HEK293 (cell line): Measurements from ENCODE around the gene CDH2.

Experiments used
- CTCF ChIA-PET: fragments of 350-600 bp; formaldehyde crosslinking; extraction: SDS; loops from one replicate; lab custom pipeline; 2021; ENCODE audit warnings: antibody characterized with exemption; lab: Yijun Ruan, JAX
- POLR2A ChIA-PET: fragments of 300-600 bp; formaldehyde crosslinking; extraction: SDS; loops from one replicate; lab custom pipeline; 2020; ENCODE audit warnings: antibody characterized with exemption, inconsistent platforms; lab: Yijun Ruan, JAX
- H3K27ac ChIP-seq: fragments of 200-500 bp; sonication (Bioruptor generic); 2 replicates; pipeline ENCODE4 v1.5.1; 2014; ENCODE audit warnings: low read depth, low read length, control low read depth, inconsistent platforms; ENCODE audit errors: extremely low read depth
- H3K36me3 ChIP-seq, 2 experiments: fragments of 200-500 bp in 1 of 2; sonication (Bioruptor generic) in 1 of 2; 1 replicate in 1 of 2; 2 replicates in 1 of 2; pipeline ENCODE4 v1.5.1; 2014 to 2017; ENCODE audit warnings: inconsistent platforms in 2 of 2, low read length in 2 of 2; ENCODE audit not compliant: control insufficient read depth in 2 of 2, insufficient read depth in 1 of 2
- H3K4me1 ChIP-seq: fragments of 200-500 bp; sonication (Bioruptor generic); 2 replicates; pipeline ENCODE4 v1.5.1; 2014; ENCODE audit warnings: mild to moderate bottlenecking, low read length, inconsistent platforms; ENCODE audit not compliant: control insufficient read depth, insufficient read depth
- H3K4me3 ChIP-seq: 2 replicates; pipeline ENCODE4 v1.5.1; 2011; ENCODE audit warnings: low read depth, mild to moderate bottlenecking, control low read depth, low read length, moderate library complexity
- H3K9me3 ChIP-seq: fragments of 200-500 bp; sonication (Bioruptor generic); 2 replicates; pipeline ENCODE4 v1.5.1; 2014; ENCODE audit warnings: low read depth, low read length, inconsistent platforms; ENCODE audit not compliant: control insufficient read depth, insufficient read depth
- KLF10 ChIP-seq: fragments of 450-650 bp; IDR thresholded peaks from 2 replicates; pipeline ENCODE4 v1.5.1; 2018; ENCODE audit warnings: missing biosample characterization, mild to moderate bottlenecking, missing genetic modification characterization
- ZNF146 ChIP-seq: fragments of 450-650 bp; formaldehyde crosslinking; IDR thresholded peaks from 2 replicates; pipeline ENCODE4 v1.5.1; 2016; ENCODE audit warnings: missing biosample characterization, missing genetic modification characterization
- ZNF221 ChIP-seq: fragments of 450-650 bp; formaldehyde crosslinking; IDR thresholded peaks from 2 replicates; pipeline ENCODE4 v1.5.1; 2017; ENCODE audit warnings: missing biosample characterization, missing genetic modification characterization, borderline replicate concordance
- ZNF248 ChIP-seq: fragments of 450-650 bp; formaldehyde crosslinking; IDR thresholded peaks from 2 replicates; pipeline ENCODE4 v1.5.1; 2017; ENCODE audit warnings: missing biosample characterization, missing genetic modification characterization
- ZNF311 ChIP-seq: fragments of 450-650 bp; formaldehyde crosslinking; IDR thresholded peaks from 2 replicates; pipeline ENCODE4 v1.5.1; 2017; ENCODE audit warnings: missing biosample characterization, missing genetic modification characterization, borderline replicate concordance
- ZNF324 ChIP-seq: fragments of 450-650 bp; formaldehyde crosslinking; IDR thresholded peaks from 2 replicates; pipeline ENCODE4 v1.5.1; 2016; ENCODE audit warnings: missing biosample characterization, missing genetic modification characterization
- ZNF768 ChIP-seq: fragments of 450-650 bp; formaldehyde crosslinking; IDR thresholded peaks from 2 replicates; pipeline ENCODE4 v1.5.1; 2018; ENCODE audit warnings: missing biosample characterization, mild to moderate bottlenecking, missing genetic modification characterization
- ZNF792 ChIP-seq: fragments of 450-650 bp; formaldehyde crosslinking; IDR thresholded peaks from 2 replicates; pipeline ENCODE4 v1.5.1; 2016; ENCODE audit warnings: missing biosample characterization, missing genetic modification characterization
- TF ChIP-seq, protein P1 (sequence below): fragments of 450-650 bp; formaldehyde crosslinking; IDR thresholded peaks from 2 replicates; pipeline ENCODE4 v1.5.1; 2017; ENCODE audit warnings: missing biosample characterization, missing genetic modification characterization
- TF ChIP-seq, protein P2 (sequence below): fragments of 450-650 bp; IDR thresholded peaks from 2 replicates; pipeline ENCODE4 v1.5.1; 2018; ENCODE audit warnings: missing biosample characterization, mild to moderate bottlenecking, missing genetic modification characterization
- TF ChIP-seq, protein P3 (sequence below): fragments of 450-650 bp; formaldehyde crosslinking; IDR thresholded peaks from 2 replicates; pipeline ENCODE4 v1.5.1; 2016; ENCODE audit warnings: missing biosample characterization, missing genetic modification characterization
- TF ChIP-seq, protein P4 (sequence below): fragments of 450-650 bp; formaldehyde crosslinking; IDR thresholded peaks from 2 replicates; pipeline ENCODE4 v1.5.1; 2016; ENCODE audit warnings: missing biosample characterization, missing genetic modification characterization
- TF ChIP-seq, protein P5 (sequence below): fragments of 450-650 bp; formaldehyde crosslinking; IDR thresholded peaks from 2 replicates; pipeline ENCODE4 v1.5.1; 2016; ENCODE audit warnings: missing biosample characterization, missing genetic modification characterization

Gene CDH2

DNA sequence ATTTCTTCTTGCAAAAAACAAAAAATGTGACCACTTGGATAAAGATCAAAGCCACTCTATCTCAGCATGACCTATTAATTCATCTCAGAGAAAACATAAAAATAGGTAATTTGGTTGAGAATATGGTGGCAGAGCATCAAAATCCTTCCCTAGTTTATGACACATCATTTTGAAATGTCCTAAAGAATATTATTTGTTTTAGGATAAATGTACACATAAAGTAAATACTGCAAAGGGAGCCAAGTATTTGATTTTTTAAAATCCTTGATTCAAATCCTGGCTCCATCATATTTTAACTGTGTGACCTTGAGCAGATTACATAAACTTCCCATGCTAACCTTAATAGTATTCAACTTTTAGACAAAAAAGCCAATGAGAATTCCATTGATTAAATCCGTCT is 206.6 kb downstream of the CDH2 start:
- Histone ChIP-seq H3K27ac (no peak overlapping the region), H3K9me3 (no peaks in the 10 kb centered on the region), H3K4me1 (peaks cover 3% of the 10 kb centered on the region; the same call in 1 of the 2 replicates), H3K36me3 (peaks cover 0 to 15% of the 10 kb centered on the region in 2 experiments; a peak in 1 of 3 replicates), H3K4me3 (no peak overlapping the region)
- TF ChIP-seq ZNF311 (tag by site-specific recombination), result no peak
- TF ChIP-seq, protein P1, sequence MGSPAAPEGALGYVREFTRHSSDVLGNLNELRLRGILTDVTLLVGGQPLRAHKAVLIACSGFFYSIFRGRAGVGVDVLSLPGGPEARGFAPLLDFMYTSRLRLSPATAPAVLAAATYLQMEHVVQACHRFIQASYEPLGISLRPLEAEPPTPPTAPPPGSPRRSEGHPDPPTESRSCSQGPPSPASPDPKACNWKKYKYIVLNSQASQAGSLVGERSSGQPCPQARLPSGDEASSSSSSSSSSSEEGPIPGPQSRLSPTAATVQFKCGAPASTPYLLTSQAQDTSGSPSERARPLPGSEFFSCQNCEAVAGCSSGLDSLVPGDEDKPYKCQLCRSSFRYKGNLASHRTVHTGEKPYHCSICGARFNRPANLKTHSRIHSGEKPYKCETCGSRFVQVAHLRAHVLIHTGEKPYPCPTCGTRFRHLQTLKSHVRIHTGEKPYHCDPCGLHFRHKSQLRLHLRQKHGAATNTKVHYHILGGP (tag by site-specific recombination), result no peak
- TF ChIP-seq, protein P2, sequence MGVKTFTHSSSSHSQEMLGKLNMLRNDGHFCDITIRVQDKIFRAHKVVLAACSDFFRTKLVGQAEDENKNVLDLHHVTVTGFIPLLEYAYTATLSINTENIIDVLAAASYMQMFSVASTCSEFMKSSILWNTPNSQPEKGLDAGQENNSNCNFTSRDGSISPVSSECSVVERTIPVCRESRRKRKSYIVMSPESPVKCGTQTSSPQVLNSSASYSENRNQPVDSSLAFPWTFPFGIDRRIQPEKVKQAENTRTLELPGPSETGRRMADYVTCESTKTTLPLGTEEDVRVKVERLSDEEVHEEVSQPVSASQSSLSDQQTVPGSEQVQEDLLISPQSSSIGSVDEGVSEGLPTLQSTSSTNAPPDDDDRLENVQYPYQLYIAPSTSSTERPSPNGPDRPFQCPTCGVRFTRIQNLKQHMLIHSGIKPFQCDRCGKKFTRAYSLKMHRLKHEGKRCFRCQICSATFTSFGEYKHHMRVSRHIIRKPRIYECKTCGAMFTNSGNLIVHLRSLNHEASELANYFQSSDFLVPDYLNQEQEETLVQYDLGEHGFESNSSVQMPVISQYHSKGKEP (tag by site-specific recombination), result no peak
- TF ChIP-seq, protein P3, sequence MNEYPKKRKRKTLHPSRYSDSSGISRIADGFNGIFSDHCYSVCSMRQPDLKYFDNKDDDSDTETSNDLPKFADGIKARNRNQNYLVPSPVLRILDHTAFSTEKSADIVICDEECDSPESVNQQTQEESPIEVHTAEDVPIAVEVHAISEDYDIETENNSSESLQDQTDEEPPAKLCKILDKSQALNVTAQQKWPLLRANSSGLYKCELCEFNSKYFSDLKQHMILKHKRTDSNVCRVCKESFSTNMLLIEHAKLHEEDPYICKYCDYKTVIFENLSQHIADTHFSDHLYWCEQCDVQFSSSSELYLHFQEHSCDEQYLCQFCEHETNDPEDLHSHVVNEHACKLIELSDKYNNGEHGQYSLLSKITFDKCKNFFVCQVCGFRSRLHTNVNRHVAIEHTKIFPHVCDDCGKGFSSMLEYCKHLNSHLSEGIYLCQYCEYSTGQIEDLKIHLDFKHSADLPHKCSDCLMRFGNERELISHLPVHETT (tag by site-specific recombination), result no peak
- TF ChIP-seq ZNF768 (tag by site-specific recombination), result no peak
- TF ChIP-seq, protein P4, sequence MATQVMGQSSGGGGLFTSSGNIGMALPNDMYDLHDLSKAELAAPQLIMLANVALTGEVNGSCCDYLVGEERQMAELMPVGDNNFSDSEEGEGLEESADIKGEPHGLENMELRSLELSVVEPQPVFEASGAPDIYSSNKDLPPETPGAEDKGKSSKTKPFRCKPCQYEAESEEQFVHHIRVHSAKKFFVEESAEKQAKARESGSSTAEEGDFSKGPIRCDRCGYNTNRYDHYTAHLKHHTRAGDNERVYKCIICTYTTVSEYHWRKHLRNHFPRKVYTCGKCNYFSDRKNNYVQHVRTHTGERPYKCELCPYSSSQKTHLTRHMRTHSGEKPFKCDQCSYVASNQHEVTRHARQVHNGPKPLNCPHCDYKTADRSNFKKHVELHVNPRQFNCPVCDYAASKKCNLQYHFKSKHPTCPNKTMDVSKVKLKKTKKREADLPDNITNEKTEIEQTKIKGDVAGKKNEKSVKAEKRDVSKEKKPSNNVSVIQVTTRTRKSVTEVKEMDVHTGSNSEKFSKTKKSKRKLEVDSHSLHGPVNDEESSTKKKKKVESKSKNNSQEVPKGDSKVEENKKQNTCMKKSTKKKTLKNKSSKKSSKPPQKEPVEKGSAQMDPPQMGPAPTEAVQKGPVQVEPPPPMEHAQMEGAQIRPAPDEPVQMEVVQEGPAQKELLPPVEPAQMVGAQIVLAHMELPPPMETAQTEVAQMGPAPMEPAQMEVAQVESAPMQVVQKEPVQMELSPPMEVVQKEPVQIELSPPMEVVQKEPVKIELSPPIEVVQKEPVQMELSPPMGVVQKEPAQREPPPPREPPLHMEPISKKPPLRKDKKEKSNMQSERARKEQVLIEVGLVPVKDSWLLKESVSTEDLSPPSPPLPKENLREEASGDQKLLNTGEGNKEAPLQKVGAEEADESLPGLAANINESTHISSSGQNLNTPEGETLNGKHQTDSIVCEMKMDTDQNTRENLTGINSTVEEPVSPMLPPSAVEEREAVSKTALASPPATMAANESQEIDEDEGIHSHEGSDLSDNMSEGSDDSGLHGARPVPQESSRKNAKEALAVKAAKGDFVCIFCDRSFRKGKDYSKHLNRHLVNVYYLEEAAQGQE (tag by site-specific recombination), result no peak
- TF ChIP-seq ZNF221 (tag by site-specific recombination), result no peak
- TF ChIP-seq, protein P5, sequence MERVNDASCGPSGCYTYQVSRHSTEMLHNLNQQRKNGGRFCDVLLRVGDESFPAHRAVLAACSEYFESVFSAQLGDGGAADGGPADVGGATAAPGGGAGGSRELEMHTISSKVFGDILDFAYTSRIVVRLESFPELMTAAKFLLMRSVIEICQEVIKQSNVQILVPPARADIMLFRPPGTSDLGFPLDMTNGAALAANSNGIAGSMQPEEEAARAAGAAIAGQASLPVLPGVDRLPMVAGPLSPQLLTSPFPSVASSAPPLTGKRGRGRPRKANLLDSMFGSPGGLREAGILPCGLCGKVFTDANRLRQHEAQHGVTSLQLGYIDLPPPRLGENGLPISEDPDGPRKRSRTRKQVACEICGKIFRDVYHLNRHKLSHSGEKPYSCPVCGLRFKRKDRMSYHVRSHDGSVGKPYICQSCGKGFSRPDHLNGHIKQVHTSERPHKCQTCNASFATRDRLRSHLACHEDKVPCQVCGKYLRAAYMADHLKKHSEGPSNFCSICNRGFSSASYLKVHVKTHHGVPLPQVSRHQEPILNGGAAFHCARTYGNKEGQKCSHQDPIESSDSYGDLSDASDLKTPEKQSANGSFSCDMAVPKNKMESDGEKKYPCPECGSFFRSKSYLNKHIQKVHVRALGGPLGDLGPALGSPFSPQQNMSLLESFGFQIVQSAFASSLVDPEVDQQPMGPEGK (tag by site-specific recombination), result no peak
- TF ChIP-seq ZNF792 (tag by site-specific recombination), result no peak
- no peak for TF ChIP-seq KLF10 (tag by site-specific recombination)
- TF ChIP-seq ZNF248 (tag by site-specific recombination), result no peak
- TF ChIP-seq ZNF324 (tag by site-specific recombination), result no peak
- CTCF ChIA-PET, result no interaction called here
- POLR2A ChIA-PET, result no interaction called here

DNA sequence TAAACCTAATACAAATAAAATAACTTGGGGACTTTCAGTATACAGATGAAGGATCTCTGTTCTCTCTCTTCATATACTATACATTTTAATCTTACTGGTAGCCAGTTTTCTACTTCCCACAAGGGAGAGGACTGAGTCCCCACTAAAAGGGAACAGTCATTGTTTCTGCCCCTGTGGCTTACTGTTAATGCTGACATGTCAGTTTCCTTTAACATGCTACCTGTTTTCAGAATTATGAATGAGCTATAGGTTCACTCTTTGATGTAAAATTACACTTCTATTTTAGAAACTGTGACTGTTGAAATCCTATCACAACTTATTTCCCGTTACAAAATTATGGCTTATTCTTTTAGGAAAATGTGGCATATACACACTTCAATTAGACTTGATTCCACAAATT is 207.7 kb downstream of the CDH2 start:
- ChIA-PET CTCF (interaction anchor here (0.5 to 0.7 kb wide), 3 partner anchors 119 to 130 kb away, joined by 3 read pairs; no protein-coding TSS in a partner anchor), POLR2A (no interaction called here)
- Histone ChIP-seq H3K4me1 (peaks cover 3% of the 10 kb centered on the region; the same call in 1 of the 2 replicates), H3K4me3 (no peak overlapping the region), H3K27ac (no peak overlapping the region), H3K9me3 (no peaks in the 10 kb centered on the region), H3K36me3 (peaks cover 0 to 16% of the 10 kb centered on the region in 2 experiments; a peak in 1 of 3 replicates)
- TF ChIP-seq ZNF146 (tag by site-specific recombination) (no peak), ZNF221 (tag by site-specific recombination) (no peak)
